Measurements from ENCODE around the gene FAT3.

DNA sequence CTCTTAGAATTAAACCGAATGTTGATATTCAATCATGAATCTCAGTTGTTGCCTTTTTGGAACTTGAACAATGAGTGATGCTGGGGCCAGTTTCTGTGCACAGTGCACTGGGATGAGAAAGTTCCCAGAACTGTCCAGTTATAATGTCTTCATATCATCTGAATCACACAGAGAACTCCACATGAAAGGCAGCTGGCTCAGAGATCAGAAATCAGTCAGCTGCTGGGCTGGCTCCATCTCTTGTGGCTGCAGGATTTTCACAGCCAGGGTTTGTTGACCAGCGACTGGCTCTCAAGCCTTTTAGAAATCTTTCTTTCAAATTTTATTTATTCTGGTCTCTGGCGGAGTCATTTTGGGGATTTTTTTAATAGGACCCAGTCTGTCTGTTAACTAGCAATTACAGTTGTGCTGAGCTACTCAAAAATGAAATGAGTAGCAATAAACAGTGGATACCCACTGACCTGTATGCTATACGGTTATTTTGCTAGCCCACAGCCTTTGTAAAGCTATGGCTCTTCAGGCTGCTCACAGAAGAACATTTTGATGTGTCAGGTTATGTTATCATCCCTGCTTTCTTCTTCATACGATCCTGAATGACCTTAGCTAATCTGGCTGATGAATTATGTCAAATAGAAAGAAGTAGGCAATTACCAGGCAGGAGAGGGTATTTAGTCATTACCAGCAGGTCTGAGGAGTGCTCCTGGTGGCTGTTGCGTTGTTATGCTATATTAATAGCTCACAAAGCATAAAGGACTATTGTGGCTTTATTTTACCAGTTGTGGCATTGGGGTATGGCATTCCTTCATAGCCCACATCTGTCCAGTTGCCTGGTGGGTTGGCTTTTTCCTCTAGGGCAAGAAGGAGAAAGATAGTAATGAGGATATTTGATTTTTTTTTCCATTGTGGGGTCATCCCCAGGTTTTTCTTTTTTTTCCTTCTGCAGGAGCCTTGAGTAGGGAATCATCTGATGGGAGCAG lies 3.6 kb downstream of the FAT3 start:
- TF ChIP-seq, protein P1, sequence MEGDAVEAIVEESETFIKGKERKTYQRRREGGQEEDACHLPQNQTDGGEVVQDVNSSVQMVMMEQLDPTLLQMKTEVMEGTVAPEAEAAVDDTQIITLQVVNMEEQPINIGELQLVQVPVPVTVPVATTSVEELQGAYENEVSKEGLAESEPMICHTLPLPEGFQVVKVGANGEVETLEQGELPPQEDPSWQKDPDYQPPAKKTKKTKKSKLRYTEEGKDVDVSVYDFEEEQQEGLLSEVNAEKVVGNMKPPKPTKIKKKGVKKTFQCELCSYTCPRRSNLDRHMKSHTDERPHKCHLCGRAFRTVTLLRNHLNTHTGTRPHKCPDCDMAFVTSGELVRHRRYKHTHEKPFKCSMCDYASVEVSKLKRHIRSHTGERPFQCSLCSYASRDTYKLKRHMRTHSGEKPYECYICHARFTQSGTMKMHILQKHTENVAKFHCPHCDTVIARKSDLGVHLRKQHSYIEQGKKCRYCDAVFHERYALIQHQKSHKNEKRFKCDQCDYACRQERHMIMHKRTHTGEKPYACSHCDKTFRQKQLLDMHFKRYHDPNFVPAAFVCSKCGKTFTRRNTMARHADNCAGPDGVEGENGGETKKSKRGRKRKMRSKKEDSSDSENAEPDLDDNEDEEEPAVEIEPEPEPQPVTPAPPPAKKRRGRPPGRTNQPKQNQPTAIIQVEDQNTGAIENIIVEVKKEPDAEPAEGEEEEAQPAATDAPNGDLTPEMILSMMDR (IDR thresholded peaks at IDR 0.05), result no peak
- TF ChIP-seq POLR2A (IDR thresholded peaks at IDR 0.05), result no peak

Data from thyroid gland (tissue), 4 donors.